Measurements from ENCODE around the gene TOM1L1.

TOM1L1 gene

DNA sequence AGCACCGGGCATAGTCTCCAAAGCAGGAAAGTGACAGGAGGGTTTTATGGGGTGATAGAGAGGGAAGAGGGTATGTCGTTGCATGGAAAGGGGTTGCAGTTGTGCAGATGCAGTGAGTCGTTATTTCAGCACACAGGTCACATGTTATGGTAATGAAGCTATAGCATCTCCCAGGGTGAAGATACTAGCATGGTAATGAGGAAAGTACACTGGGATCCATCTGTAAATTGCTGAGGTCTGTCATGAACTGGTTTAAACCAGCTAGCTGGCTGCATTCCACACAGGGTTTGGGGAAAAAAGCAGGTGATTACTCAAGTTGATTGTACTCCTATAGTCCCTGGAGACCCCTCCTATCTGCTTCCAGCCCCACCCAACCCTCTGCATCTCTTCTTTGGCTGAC, 56.1 kb downstream of the TOM1L1 start:
- H3K4me3 ChIP-seq (ENCODE audit: low read depth, low read length) = no peak overlapping the region
- TF ChIP-seq, protein P1, sequence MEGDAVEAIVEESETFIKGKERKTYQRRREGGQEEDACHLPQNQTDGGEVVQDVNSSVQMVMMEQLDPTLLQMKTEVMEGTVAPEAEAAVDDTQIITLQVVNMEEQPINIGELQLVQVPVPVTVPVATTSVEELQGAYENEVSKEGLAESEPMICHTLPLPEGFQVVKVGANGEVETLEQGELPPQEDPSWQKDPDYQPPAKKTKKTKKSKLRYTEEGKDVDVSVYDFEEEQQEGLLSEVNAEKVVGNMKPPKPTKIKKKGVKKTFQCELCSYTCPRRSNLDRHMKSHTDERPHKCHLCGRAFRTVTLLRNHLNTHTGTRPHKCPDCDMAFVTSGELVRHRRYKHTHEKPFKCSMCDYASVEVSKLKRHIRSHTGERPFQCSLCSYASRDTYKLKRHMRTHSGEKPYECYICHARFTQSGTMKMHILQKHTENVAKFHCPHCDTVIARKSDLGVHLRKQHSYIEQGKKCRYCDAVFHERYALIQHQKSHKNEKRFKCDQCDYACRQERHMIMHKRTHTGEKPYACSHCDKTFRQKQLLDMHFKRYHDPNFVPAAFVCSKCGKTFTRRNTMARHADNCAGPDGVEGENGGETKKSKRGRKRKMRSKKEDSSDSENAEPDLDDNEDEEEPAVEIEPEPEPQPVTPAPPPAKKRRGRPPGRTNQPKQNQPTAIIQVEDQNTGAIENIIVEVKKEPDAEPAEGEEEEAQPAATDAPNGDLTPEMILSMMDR (IDR thresholded peaks at IDR 0.05; ENCODE audit: borderline replicate concordance, insufficient read depth, low read depth, low read length) = no peak

- peak overlapping the region; percentile 92 for H3K4me3 ChIP-seq (ENCODE audit: low read depth, low read length)
- TF ChIP-seq, protein P1 (IDR thresholded peaks at IDR 0.05; ENCODE audit: borderline replicate concordance, insufficient read depth, low read depth, low read length) = no peak; the same call in 1 of the 2 replicates
These were observed 67.1 kb downstream of the TOM1L1 start for GRCh38 chr17:54967621-54968261.

GRCh38 chr17:54968262-54968987, 67.8 kb downstream of the TOM1L1 start, which contains the start of the genes COX11 and STXBP4:
TSS of gene COX11 (minus strand) at chr17:54968654. CDS start at chr17:54968646, 8 bp downstream.
TSS of gene STXBP4 (plus strand) at chr17:54968765. CDS start at chr17:54986220, 17,455 bp downstream.
- peak within 1 kb of the TSS; percentile 92 for H3K4me3 ChIP-seq (ENCODE audit: low read depth, low read length)
- TF ChIP-seq, protein P1 (IDR thresholded peaks at IDR 0.05; ENCODE audit: borderline replicate concordance, insufficient read depth, low read depth, low read length) = peak; percentile 50; the same call in 1 of the 2 replicates

DNA sequence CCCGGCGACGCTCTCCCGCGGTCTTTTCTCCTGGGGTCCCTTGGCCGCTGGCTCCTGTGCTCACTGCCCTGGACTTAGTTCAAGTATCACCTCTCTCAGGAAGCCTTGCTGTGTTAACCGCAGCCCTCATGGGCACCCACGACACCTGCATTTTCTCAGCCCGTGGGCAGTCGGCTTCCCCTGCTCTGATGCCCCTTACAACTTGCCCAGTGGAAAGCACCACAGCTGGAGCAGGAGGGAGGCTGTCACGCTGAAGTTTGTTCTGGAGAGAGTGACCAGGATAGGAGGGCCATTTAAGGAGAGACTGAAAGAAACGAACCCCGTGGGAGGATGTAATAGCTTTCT, 68.3 kb downstream of the TOM1L1 start:
- H3K4me3 ChIP-seq (ENCODE audit: low read depth, low read length) = peak overlapping the region; percentile 92
- TF ChIP-seq, protein P1 (IDR thresholded peaks at IDR 0.05; ENCODE audit: borderline replicate concordance, insufficient read depth, low read depth, low read length) = no peak

DNA sequence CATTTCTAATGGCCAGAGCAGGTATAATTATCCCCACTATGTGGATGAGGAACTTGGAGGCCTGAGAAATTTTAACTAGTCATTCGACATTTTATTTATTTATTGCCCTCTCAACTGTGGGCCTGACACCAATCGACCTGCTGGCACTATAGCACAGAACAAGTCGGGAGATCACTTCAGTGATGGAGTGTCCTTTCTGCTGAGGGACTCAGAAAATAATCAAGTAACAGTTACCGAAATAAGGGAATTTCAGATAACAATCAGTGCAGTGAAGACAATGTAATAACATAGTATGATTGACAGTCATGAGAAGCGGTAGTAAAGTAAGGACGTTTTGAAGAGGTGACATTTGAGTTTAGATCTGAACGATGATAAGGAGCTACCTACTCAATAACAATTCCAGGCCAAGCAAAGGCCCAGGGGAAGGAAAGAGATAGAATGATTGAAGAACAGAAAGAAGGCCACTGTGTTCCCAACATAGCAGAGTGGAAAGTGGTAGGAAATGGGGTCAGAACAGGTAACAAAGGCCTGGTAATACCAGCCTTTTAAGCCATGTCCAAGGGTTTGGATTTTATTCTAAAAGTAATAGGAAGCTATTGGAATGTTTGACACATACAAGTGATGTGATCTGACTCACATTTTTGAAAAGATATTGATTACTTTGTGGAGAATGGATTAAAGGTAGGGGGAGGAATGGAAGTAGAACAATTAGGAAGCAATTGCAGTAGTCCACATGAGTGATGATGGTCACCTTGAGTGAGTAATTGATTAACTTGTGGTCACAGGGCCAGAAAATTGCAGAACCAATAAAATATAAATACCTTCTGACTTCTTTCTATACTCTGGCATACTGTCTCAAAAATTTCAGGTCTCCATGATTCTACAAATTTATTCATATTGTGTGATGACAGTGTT, 69.3 kb downstream of the TOM1L1 start:
- TF ChIP-seq, protein P1 (IDR thresholded peaks at IDR 0.05; ENCODE audit: borderline replicate concordance, insufficient read depth, low read depth, low read length) = no peak
- H3K4me3 ChIP-seq (ENCODE audit: low read depth, low read length) = peak overlapping the region; percentile 92

GRCh38 chr17:54971147-54971546, 70.5 kb downstream of the TOM1L1 start:
- TF ChIP-seq, protein P1 (IDR thresholded peaks at IDR 0.05; ENCODE audit: borderline replicate concordance, insufficient read depth, low read depth, low read length) = no peak
- H3K4me3 ChIP-seq (ENCODE audit: low read depth, low read length) = no peak overlapping the region
